LNCAP (cell line): ENCODE measurements around the gene GLRX.

Source experiments
- TF ChIP-seq, protein P1 (sequence below): fragments of 450-650 bp; IDR thresholded peaks from 2 replicates; pipeline ENCODE4 v1.5.1; 2017; ENCODE audit warnings: mild to moderate bottlenecking

Gene GLRX

DNA sequence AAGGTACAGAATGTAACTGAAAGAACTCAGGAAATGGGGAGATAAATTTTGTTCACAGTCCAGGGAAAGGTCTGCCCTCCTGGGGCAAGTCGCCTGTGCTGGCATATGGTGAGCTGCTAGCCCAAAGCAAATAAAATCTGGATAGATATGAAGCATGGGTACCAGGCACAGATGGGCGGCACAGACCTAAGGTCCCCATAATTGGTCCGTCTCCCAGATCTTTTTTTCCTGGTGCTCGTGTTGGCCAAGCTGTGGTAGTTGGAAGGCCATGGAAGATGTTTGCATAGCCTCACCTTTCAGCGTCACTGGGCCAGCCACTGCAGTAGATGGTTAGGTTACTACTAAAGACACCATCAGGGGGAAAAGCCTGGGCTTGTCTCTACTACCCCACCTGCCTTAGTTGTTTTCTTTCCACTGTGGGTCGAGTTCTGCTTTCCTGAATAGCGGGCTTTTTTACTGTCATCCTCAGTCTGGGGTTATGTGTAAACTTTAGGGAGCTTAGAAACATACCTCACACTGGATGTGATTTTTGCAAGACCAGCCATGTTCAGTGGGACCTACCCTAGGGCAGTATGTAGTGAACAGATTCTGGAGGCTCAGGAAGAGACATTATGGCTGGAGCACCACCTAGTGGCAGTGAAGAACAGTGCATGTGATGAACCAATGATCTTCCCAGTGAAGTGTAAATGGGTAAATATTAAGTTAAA lies 24.2 kb upstream of the GLRX start:
- TF ChIP-seq, protein P1, sequence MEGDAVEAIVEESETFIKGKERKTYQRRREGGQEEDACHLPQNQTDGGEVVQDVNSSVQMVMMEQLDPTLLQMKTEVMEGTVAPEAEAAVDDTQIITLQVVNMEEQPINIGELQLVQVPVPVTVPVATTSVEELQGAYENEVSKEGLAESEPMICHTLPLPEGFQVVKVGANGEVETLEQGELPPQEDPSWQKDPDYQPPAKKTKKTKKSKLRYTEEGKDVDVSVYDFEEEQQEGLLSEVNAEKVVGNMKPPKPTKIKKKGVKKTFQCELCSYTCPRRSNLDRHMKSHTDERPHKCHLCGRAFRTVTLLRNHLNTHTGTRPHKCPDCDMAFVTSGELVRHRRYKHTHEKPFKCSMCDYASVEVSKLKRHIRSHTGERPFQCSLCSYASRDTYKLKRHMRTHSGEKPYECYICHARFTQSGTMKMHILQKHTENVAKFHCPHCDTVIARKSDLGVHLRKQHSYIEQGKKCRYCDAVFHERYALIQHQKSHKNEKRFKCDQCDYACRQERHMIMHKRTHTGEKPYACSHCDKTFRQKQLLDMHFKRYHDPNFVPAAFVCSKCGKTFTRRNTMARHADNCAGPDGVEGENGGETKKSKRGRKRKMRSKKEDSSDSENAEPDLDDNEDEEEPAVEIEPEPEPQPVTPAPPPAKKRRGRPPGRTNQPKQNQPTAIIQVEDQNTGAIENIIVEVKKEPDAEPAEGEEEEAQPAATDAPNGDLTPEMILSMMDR = peak; percentile 92

DNA sequence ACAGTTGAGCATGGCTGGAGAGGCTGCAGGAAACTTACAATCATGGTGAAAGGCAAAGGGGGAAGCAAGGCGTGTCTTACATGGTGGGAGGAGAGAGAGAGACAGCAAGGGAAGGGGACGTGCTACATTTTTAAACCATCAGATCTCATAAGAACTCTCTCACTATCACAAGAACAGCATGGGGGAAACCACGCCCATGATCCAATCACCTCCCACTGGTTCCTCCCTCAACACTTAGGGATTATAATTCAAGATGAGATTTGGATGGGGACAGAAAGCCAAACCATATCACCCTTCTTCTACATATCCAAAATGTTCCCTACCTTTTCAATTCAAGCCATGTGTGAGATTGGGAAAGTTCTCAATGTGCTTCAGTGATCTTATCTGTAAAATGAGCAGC lies 22.9 kb upstream of the GLRX start:
- TF ChIP-seq, protein P1 = no peak

- TF ChIP-seq, protein P1 = no peak
These were observed 21.3 kb upstream of the GLRX start for GRCh38 chr5:95843733-95844223.

GRCh38 chr5:95842854-95843544 lies 20.5 kb upstream of the GLRX start:
- TF ChIP-seq, protein P1 = peak; percentile 48; the same call in 1 of the 2 replicates

DNA sequence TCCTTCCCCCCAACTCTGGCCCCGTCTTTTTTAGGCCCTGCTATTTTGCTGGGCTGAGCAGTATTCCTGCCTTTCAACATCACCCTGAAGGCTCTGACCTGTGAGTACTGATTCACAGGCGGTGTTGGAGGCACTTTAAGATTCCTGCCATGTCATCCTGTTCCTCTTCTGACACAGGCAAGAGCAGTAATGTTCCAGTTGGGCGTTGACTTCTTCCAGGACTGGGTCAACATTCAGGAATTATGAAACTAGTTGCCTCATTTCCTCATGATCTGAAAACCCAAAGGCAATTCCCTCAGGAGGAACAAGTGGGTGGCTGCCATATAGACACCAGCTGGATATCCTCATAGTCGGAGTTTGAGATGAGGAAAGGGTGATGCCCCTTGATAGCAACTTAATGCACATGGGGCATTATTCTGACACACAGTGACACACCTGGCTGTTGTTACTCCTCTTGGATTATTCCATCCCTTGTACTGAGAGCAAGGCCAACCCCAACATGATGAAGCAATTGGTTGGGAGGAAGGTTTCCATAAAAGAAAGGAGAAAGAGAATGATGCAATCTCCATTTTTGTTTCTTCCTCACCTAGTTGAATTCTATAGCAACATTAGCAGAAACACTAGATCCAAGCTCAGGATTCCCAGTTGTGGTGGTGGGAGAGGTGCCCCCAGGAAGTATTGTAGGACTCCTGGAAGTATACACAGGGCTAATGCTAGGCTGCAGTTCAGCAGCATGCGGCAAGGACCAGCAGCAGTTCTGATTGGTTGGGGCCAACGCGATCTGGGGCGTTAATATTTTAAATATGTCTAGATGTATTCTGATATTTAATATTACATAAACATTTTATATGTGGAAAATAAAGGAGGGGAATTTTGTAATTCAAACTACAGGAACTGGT lies 19.6 kb upstream of the GLRX start:
- TF ChIP-seq, protein P1 = no peak

DNA sequence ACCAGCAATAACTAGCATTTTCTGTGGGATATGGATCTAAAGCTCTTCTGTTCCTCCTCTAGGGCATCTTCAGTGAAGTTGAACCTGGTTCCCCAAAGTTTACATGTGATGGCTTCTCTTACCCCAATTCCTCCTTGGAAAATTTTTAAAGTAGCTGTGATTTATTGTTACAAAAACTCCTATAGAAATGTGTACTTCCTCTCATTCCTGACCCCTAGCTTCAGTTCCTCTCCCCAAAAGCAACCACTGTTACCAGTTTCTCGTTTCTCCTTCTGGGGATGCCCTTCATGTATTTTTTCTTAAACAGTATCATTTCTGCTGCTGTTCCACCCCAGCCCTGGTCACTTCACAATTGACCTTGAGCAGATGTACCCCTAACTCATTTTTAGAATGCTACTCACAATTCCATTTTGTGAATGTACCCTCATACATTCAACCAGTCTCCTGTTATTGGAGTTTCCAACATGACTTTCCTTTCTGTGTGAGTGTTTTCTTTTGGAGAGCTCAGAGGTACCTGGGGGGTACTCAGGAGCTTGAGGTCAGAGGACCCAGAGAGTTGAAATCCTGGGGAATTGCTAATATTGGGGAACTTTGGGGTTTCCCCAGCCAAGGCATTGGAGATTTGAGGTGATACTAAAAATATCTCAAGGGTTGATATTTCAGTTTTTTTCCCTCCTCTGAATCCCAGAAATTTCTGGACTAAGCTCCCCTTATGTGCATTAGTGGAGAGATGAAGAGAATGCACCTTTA lies 18.6 kb upstream of the GLRX start:
- TF ChIP-seq, protein P1 = no peak

DNA sequence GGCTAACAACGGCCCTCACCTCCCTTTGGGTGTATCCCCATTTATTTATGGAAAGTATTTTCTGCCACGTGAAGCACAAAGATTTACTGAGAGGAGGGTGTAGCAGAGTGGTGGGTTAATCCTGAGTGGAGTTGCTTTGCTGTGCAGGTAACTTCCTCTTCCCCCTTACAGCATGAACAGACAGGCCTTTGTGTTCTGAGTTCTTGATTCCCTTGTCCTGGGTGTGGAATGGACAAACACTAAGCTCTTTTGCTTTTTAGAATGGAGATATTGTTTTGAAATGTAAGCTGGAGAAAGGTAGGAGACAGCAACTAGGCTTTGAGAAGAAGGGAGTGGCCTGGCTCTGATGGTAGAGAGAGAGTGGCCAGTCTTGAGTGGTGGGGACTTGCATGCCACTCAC lies 17.1 kb upstream of the GLRX start:
- TF ChIP-seq, protein P1 = no peak
